DOHH2 (cell line): ENCODE data around the gene SV2A.

Experiments used
- H3F3A ChIP-seq: fragments of 200-600 bp; sonication (generic), shearing (Covaris generic); 2 replicates; pipeline ENCODE4 v1.6.0; 2016; ENCODE audit warnings: antibody characterized with exemption, mild to moderate bottlenecking; ENCODE audit not compliant: control insufficient read depth, insufficient read depth
- H3K27ac ChIP-seq: fragments of 200-600 bp; sonication (generic); 2 replicates; pipeline ENCODE4 v1.5.1; 2014; ENCODE audit warnings: low read depth, mild to moderate bottlenecking, low read length, moderate library complexity
- H3K27me3 ChIP-seq: fragments of 200-600 bp; sonication (generic); 2 replicates; pipeline ENCODE4 v1.6.1; 2014; ENCODE audit warnings: mild to moderate bottlenecking, low read length, mixed read lengths; ENCODE audit not compliant: control insufficient read depth
- H3K36me3 ChIP-seq: fragments of 200-600 bp; sonication (generic); 2 replicates; pipeline ENCODE4 v1.6.1; 2014; ENCODE audit warnings: mild to moderate bottlenecking, low read length, moderate library complexity, mixed read lengths; ENCODE audit not compliant: control insufficient read depth
- H3K4me1 ChIP-seq: fragments of 200-600 bp; sonication (generic); 2 replicates; pipeline ENCODE4 v1.6.1; 2014; ENCODE audit warnings: mild to moderate bottlenecking, low read length, mixed read lengths; ENCODE audit not compliant: control insufficient read depth
- H3K4me2 ChIP-seq: fragments of 200-600 bp; sonication (generic); 2 replicates; pipeline ENCODE4 v1.6.0; 2014; ENCODE audit warnings: mild to moderate bottlenecking, low read length, moderate library complexity
- H3K4me3 ChIP-seq: fragments of 200-600 bp; sonication (generic); 2 replicates; pipeline ENCODE4 v1.5.1; 2014; ENCODE audit warnings: mild to moderate bottlenecking, low read length, mixed read lengths
- H3K79me2 ChIP-seq: fragments of 200-600 bp; sonication (generic); 2 replicates; pipeline ENCODE4 v1.6.1; 2014; ENCODE audit warnings: mild to moderate bottlenecking, low read length, mixed read lengths; ENCODE audit not compliant: control insufficient read depth
- H3K9me2 ChIP-seq: fragments of 200-600 bp; sonication (generic); replicated peaks from 2 replicates; pipeline ENCODE4 v1.6.1; 2014; ENCODE audit warnings: mild to moderate bottlenecking, low read length, mixed read lengths; ENCODE audit not compliant: control insufficient read depth
- H3K9me3 ChIP-seq: fragments of 200-600 bp; sonication (generic); 2 replicates; pipeline ENCODE4 v1.6.1; 2014; ENCODE audit warnings: antibody characterized with exemption, low read length, mixed read lengths; ENCODE audit not compliant: control insufficient read depth, insufficient read depth
- H4K20me1 ChIP-seq: fragments of 200-600 bp; sonication (generic); 2 replicates; pipeline ENCODE4 v1.6.0; 2014; ENCODE audit warnings: low read depth, mild to moderate bottlenecking, antibody characterized with exemption, low read length, moderate library complexity; ENCODE audit not compliant: control insufficient read depth, insufficient read depth
- CTCF ChIP-seq: fragments of 200-600 bp; sonication (generic); IDR thresholded peaks from one replicate; pipeline ENCODE4 v1.5.1; 2014; ENCODE audit warnings: antibody characterized with exemption, mild to moderate bottlenecking, low read depth, low read length; ENCODE audit not compliant: poor library complexity, severe bottlenecking
- EZH2phosphoT487 ChIP-seq: fragments of 200-600 bp; sonication (generic); IDR thresholded peaks from 2 replicates; pipeline ENCODE4 v1.6.1; 2017; ENCODE audit warnings: borderline replicate concordance, mild to moderate bottlenecking, antibody characterized with exemption, low read length, moderate library complexity, mixed read lengths

Gene SV2A

GRCh38 chr1:149937759-149938158 is 20.1 kb upstream of the SV2A start:
- H3K27ac ChIP-seq: no peak overlapping the region

GRCh38 chr1:149936992-149937705 is 19.5 kb upstream of the SV2A start:
- Histone ChIP-seq H3K4me1 (peaks cover 7% of the 10 kb centered on the region), H3K27me3 (peaks cover 2% of the 10 kb centered on the region; the same call in 1 of the 2 replicates), H3K9me2 (no peaks in the 10 kb centered on the region), H3K36me3 (no peaks in the 10 kb centered on the region), H4K20me1 (no peaks in the 10 kb centered on the region), H3K79me2 (no peaks in the 10 kb centered on the region), H3K4me3 (no peak overlapping the region), H3K27ac (no peak overlapping the region), H3K9me3 (no peaks in the 10 kb centered on the region), H3F3A (0 out of 2 replicates have a peak, but pooled peaks cover 2% of the 10 kb centered on the region), H3K4me2 (no peak overlapping the region)
- no peak for TF ChIP-seq CTCF
- no peak for TF ChIP-seq EZH2phosphoT487

More at GRCh38 chr1:149937759-149938158, 20.1 kb upstream of the SV2A start:
- Histone ChIP-seq H4K20me1 (no peaks in the 10 kb centered on the region), H3F3A (0 out of 2 replicates have a peak, but pooled peaks cover 2% of the 10 kb centered on the region), H3K27me3 (peaks cover 2% of the 10 kb centered on the region; the same call in 1 of the 2 replicates), H3K9me3 (no peaks in the 10 kb centered on the region), H3K79me2 (no peaks in the 10 kb centered on the region), H3K36me3 (no peaks in the 10 kb centered on the region), H3K4me3 (no peak overlapping the region), H3K9me2 (no peaks in the 10 kb centered on the region), H3K4me2 (no peak overlapping the region), H3K4me1 (peaks cover 7% of the 10 kb centered on the region)
- TF ChIP-seq EZH2phosphoT487 (no peak), CTCF (no peak)

GRCh38 chr1:149936170-149936991 is 18.7 kb upstream of the SV2A start, which contains the start of gene MTMR11:
TSS of gene MTMR11 (minus strand) at chr1:149936879. CDS start at chr1:149936647, 232 bp downstream.
- Histone ChIP-seq H3K27ac (no peak within 1 kb of the TSS), H3K4me3 (no peak within 1 kb of the TSS), H3K9me2 (no peaks in the 10 kb centered on the region), H3K9me3 (no peaks in the 10 kb centered on the region), H4K20me1 (no peaks in the 10 kb centered on the region), H3K36me3 (no peaks in the 10 kb centered on the region), H3K27me3 (peaks cover 2% of the 10 kb centered on the region; the same call in 1 of the 2 replicates), H3K4me2 (no peak within 1 kb of the TSS), H3K79me2 (no peaks in the 10 kb centered on the region), H3F3A (0 out of 2 replicates have a peak, but pooled peaks cover 2% of the 10 kb centered on the region), H3K4me1 (peaks cover 7% of the 10 kb centered on the region)
- TF ChIP-seq CTCF (no peak), EZH2phosphoT487 (no peak)
